Measurements from ENCODE around the gene RREB1. TPM values are rescaled to one million over a fixed set of nuclear protein-coding genes. Genes with fewer than 3 reads are reported as not detected.

Gene RREB1
- total RNA-seq, 1 experiment from 2014 or later, result 35.8 TPM

- peaks cover 10 to 11% of the 10 kb centered on the region in 2 experiments for H3K4me1 Mint-ChIP-seq
- Histone ChIP-seq H2BK120ac (ENCODE audit: low read depth, low read length, poor library complexity, severe bottlenecking) (no peak overlapping the region), H3K9me3 (ENCODE audit: control insufficient read depth, low read depth, low read length) (no peaks in the 10 kb centered on the region), H3K79me1 (ENCODE audit: insufficient read depth, low read depth, low read length, poor library complexity, severe bottlenecking) (no peaks in the 10 kb centered on the region), H3K23me2 (ENCODE audit: insufficient read length, low read depth, low read length, poor library complexity, severe bottlenecking) (no peaks in the 10 kb centered on the region), H3K27me3 (ENCODE audit: insufficient read depth, low read length) (no peaks in the 10 kb centered on the region), H2BK20ac (ENCODE audit: low read depth, low read length, poor library complexity, severe bottlenecking) (no peak overlapping the region), H2AK5ac (ENCODE audit: insufficient read length, low read length) (no peak overlapping the region), H3K18ac (ENCODE audit: insufficient read length, low read depth, low read length) (no peak overlapping the region), H2BK15ac (ENCODE audit: low read depth, low read length) (no peak overlapping the region), H3K4ac (ENCODE audit: low read depth, low read length) (no peak overlapping the region), H2AFZ (ENCODE audit: low read length) (no peak overlapping the region), H3K27ac (ENCODE audit: insufficient read length, low read depth, low read length) (no peak overlapping the region), H3T11ph (ENCODE audit: low read length) (no peak overlapping the region), H2BK5ac (ENCODE audit: insufficient read length, low read length) (no peak overlapping the region), H3K4me1 (ENCODE audit: insufficient read depth, low read length) (peaks cover 3% of the 10 kb centered on the region; the same call in 1 of the 2 replicates), H3K14ac (ENCODE audit: insufficient read depth, low read length) (no peak overlapping the region), H3K79me2 (ENCODE audit: insufficient read depth, low read length) (no peaks in the 10 kb centered on the region), H3K4me2 (ENCODE audit: insufficient read depth, insufficient read length, low read length) (no peak overlapping the region), H4K8ac (replicated peaks; ENCODE audit: insufficient read length, low read depth, low read length) (no peak overlapping the region), H4K20me1 (ENCODE audit: control insufficient read depth, insufficient read depth, insufficient read length) (no peaks in the 10 kb centered on the region), H4K91ac (ENCODE audit: insufficient read length, low read depth, low read length) (no peak overlapping the region), H3K56ac (ENCODE audit: insufficient read length, low read depth, low read length) (no peak overlapping the region), H3K23ac (ENCODE audit: insufficient read length, low read depth, low read length) (no peak overlapping the region), H3K9ac (ENCODE audit: extremely low read depth, insufficient read length, low read length) (no peak overlapping the region), H4K5ac (ENCODE audit: insufficient read length, low read depth, low read length) (no peak overlapping the region), H2BK12ac (ENCODE audit: insufficient read length, low read depth, low read length) (no peak overlapping the region)
- WGBS (ENCODE audit: extremely low coverage, insufficient read length, low lambda C conversion rate), result no CpG with 5 or more reads among the region's 62 CpGs
- H3K27me3 Mint-ChIP-seq (ENCODE audit: low read depth), result no peaks in the 10 kb centered on the region
- TF ChIP-seq CTCF (conservative IDR thresholded peaks at IDR 0.05), result no peak
- peaks cover 14 to 57% (median 46%) of the 10 kb centered on the region in 3 experiments; a peak in 6 of 7 replicates for H3K36me3 Mint-ChIP-seq (ENCODE audit: insufficient read depth in 1 of 3, low read depth in 3 of 3)
- DNase-seq, result no peak
- no peak overlapping the region for H3K4me3 Mint-ChIP-seq
- H3K27ac Mint-ChIP-seq, result peak overlapping the region in 1 of 3 experiments; percentile 23; a peak in 1 of 7 replicates
- H3K9me3 Mint-ChIP-seq, result no peaks in the 10 kb centered on the region
Observed at GRCh38 chr6:7229376-7230326, 121.9 kb downstream of the RREB1 start.

Measured in H9 (cell line).